Left lung (tissue), 10 donors: ENCODE results near the gene ENG. TPM values are rescaled to one million over a fixed set of nuclear protein-coding genes. Genes with fewer than 3 reads are reported as not detected.

Experiments
- ATAC-seq: fragments of 200-7000 bp; cut with Tn5 transposase; one replicate; pipeline ENCODE4 v1.9.1; 2020; ENCODE audit warnings: moderate library complexity
- DNase-seq, 4 donors: peaks; one replicate each; pipeline ENCODE4 v3.0.0-alpha.2; 2013 to 2020
- H3K27ac ChIP-seq, 2 donors: fragments of 200-600 bp; sonication (generic) in 1 of 2; one replicate each; pipeline versions ENCODE4 v1.5.0 to v1.8.0; 2020 to 2021
- H3K27me3 ChIP-seq, 2 donors: fragments of 200-600 bp; sonication (generic) in 1 of 2; one replicate each; pipeline versions ENCODE4 v1.5.0 to v1.8.0; 2020 to 2021
- H3K36me3 ChIP-seq, 2 donors: fragments of 200-600 bp; sonication (generic) in 1 of 2; one replicate each; pipeline versions ENCODE4 v1.5.0 to v1.8.0; 2020 to 2021
- H3K4me1 ChIP-seq, 2 donors: fragments of 200-600 bp; one replicate each; pipeline ENCODE4 v1.8.0; 2021
- H3K4me3 ChIP-seq, 2 donors: fragments of 200-600 bp; sonication (generic) in 1 of 2; one replicate each; pipeline versions ENCODE4 v1.5.0 to v1.8.0; 2020 to 2021; ENCODE audit warnings: mild to moderate bottlenecking in 1 of 2
- H3K9me3 ChIP-seq, 2 donors: fragments of 200-600 bp; sonication (generic) in 1 of 2; one replicate each; pipeline versions ENCODE4 v1.5.0 to v1.8.0; 2020 to 2021
- CTCF ChIP-seq, 2 donors: fragments of 200-600 bp; sonication (generic) in 1 of 2; IDR thresholded peaks; one replicate each; pipeline versions ENCODE4 v1.5.0 to v1.8.0; 2021; ENCODE audit warnings: antibody characterized with exemption in 2 of 2
- intact Hi-C, 2 donors: fragments of 100-400 bp; cut with DNase I; formaldehyde crosslinking; loops; one replicate each; pipeline versions ENCODE4 v1.11.2 to v1.14.2; 2022
- polyA plus RNA-seq, 6 donors: library from polyadenylated mRNA; unstranded; fragments of 120-200 nt; gene quantifications; one replicate each; pipeline ENCODE4 v1.2.1, GENCODE V29; 2013; ENCODE audit not compliant: insufficient read length in 6 of 6
- total RNA-seq, 2 donors: library from RNA; stranded (reverse); fragmentation: NEBNext Ultra II Directional; extraction: Animal tissue kit (Norgen Biotek cat#: 25700); gene quantifications; one replicate each; pipeline ENCODE4 v1.2.1, GENCODE V29; 2021
- donor health status: DM: no; HTN: yes; CAD: no.
- donor health status: DM: no; HTN: no; CAD: no.

Gene ENG
- total and polyA plus RNA-seq, 8 donors, result 71.8 to 354 (median 93.6) TPM

- Histone ChIP-seq H3K4me3 (no peak overlapping the region), H3K27ac (no peak overlapping the region), H3K4me1 (peaks cover 24 to 89% of the 10 kb centered on the region in 2 donors), H3K27me3 (no peaks in the 10 kb centered on the region), H3K36me3 (no peaks in the 10 kb centered on the region), H3K9me3 (no peaks in the 10 kb centered on the region)
- DNase-seq (no peak), ATAC-seq (no peak)
- intact Hi-C loops, result no loop called here
- TF ChIP-seq CTCF (IDR thresholded peaks at IDR 0.05), result no peak
These were observed 5.8 kb upstream of the ENG start for GRCh38 chr9:127860260-127860659.

GRCh38 chr9:127858041-127858512 lies 3.6 kb upstream of the ENG start:
- TF ChIP-seq CTCF (IDR thresholded peaks at IDR 0.05), result no peak
- H3K4me3 ChIP-seq, result no peak overlapping the region
- DNase-seq, result no peak
- peaks cover 29 to 83% of the 10 kb centered on the region in 2 donors for H3K4me1 ChIP-seq
- H3K9me3 ChIP-seq, result no peaks in the 10 kb centered on the region
- ATAC-seq, result no peak
- H3K27ac ChIP-seq, result peak overlapping the region in 1 of 2 donors; percentile 50
- no peaks in the 10 kb centered on the region for H3K27me3 ChIP-seq
- no peaks in the 10 kb centered on the region for H3K36me3 ChIP-seq
- intact Hi-C loops, result no loop called here

DNA sequence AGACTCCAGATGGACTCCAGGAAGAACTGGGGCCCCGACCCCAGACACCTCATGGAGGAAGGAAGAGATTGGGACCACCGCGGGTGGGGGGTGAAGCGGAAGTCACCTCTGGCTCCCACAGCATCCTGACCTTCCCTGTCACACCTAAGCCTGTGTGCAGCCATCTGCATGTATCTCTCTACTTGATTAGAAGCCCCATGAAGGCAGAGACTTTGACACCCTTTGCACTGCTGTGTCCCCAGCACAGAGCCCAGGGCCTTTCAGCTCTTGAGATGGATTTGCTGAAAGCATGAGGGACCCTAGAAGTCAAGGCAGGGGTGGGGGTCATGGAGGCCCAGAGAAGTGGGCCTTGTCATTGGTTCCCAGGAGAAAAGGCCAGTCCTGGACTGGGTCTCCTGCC lies 2.8 kb upstream of the ENG start:
- Histone ChIP-seq H3K27me3 (no peaks in the 10 kb centered on the region), H3K27ac (peak overlapping the region in 1 of 2 donors; percentile 50), H3K4me1 (peaks cover 23 to 81% of the 10 kb centered on the region in 2 donors), H3K4me3 (no peak overlapping the region), H3K9me3 (no peaks in the 10 kb centered on the region), H3K36me3 (peaks cover 0 to 6% of the 10 kb centered on the region in 2 donors)
- intact Hi-C loops, result no loop called here
- no peak for TF ChIP-seq CTCF (IDR thresholded peaks at IDR 0.05)
- no peak for DNase-seq
- no peak for ATAC-seq

DNA sequence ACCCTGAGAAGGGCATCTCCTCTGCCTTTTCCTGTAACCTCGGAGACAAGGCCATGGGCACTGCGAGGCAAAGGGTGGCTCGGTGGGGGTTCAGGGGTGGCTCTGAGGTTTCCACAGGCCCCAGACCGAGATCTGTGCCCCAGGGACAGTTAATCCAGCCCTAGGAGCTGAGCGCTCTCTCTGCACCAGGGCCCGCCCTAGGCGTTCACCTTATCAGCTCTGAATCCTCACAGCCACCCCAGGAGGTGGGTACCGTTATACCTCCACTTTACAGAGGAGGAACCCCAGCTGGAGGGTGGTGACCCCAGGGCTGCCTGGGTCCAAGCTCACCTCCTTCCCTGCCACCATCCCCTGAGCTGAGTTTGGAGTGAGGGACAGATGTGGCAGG lies 2.3 kb upstream of the ENG start:
- no peaks in the 10 kb centered on the region for H3K27me3 ChIP-seq
- DNase-seq, result no peak
- intact Hi-C loops, result no loop called here
- no peak for TF ChIP-seq CTCF (IDR thresholded peaks at IDR 0.05)
- H3K9me3 ChIP-seq, result no peaks in the 10 kb centered on the region
- H3K4me1 ChIP-seq, result peaks cover 18 to 81% of the 10 kb centered on the region in 2 donors
- no peak overlapping the region for H3K4me3 ChIP-seq
- peak overlapping the region in 1 of 2 donors; percentile 6 for H3K27ac ChIP-seq
- peaks cover 0 to 8% of the 10 kb centered on the region in 2 donors for H3K36me3 ChIP-seq
- no peak for ATAC-seq

GRCh38 chr9:127856094-127856728 lies 1.8 kb upstream of the ENG start:
- Histone ChIP-seq H3K9me3 (no peaks in the 10 kb centered on the region), H3K27ac (peak overlapping the region in 1 of 2 donors; percentile 85), H3K4me3 (no peak overlapping the region), H3K36me3 (peaks cover 0 to 13% of the 10 kb centered on the region in 2 donors), H3K27me3 (no peaks in the 10 kb centered on the region), H3K4me1 (peaks cover 17 to 81% of the 10 kb centered on the region in 2 donors)
- intact Hi-C loops, result no loop called here
- DNase-seq (no peak), ATAC-seq (no peak)
- no peak for TF ChIP-seq CTCF (IDR thresholded peaks at IDR 0.05)
